NCI-H146 (cell line): ENCODE results near the gene TRIM60.
"Not testable (repeated sequence)": the region's sequence is repeated elsewhere in the genome, so short reads cannot be mapped to it uniquely, and the experiment has no call there.

Source experiments
- DNase-seq: peaks from one replicate; lab custom pipeline; 2025; lab: John Stamatoyannopoulos, UW

The TRIM60 gene

GRCh38 chr4:165031436-165032211 is at the start of gene TRIM60:
TSS of gene TRIM60 (plus strand) at chr4:165031999. CDS start at chr4:165040073, 8,074 bp downstream.
- DNase-seq = no peak

- no peak for DNase-seq
Measured at GRCh38 chr4:164989471-164989870, 42.3 kb upstream of the TRIM60 start.

GRCh38 chr4:164990786-164991185 is 41.0 kb upstream of the TRIM60 start:
- DNase-seq = not testable (repeated sequence)

- not testable (repeated sequence) for DNase-seq
Measured at GRCh38 chr4:164996123-164996522, 35.7 kb upstream of the TRIM60 start.

- no peak for DNase-seq
Measured at GRCh38 chr4:164997324-164997723, 34.5 kb upstream of the TRIM60 start.

GRCh38 chr4:164997941-164998340 is 33.9 kb upstream of the TRIM60 start:
- DNase-seq = no peak

- DNase-seq = not testable (repeated sequence)
Measured at GRCh38 chr4:164998526-164999080, 33.2 kb upstream of the TRIM60 start.

GRCh38 chr4:165001957-165002356 is 29.8 kb upstream of the TRIM60 start:
- not testable (repeated sequence) for DNase-seq

- no peak for DNase-seq
Measured at GRCh38 chr4:165005352-165005925, 26.4 kb upstream of the TRIM60 start.

GRCh38 chr4:165006456-165006855 is 25.3 kb upstream of the TRIM60 start:
- DNase-seq = no peak

GRCh38 chr4:165006886-165007285 is 24.9 kb upstream of the TRIM60 start:
- no peak for DNase-seq

- DNase-seq = no peak
Measured at GRCh38 chr4:165009493-165010227, 22.1 kb upstream of the TRIM60 start.

GRCh38 chr4:165010487-165010886 is 21.3 kb upstream of the TRIM60 start:
- DNase-seq = no peak

GRCh38 chr4:165010991-165011390 is 20.8 kb upstream of the TRIM60 start:
- DNase-seq = no peak

GRCh38 chr4:165011403-165011802 is 20.4 kb upstream of the TRIM60 start:
- DNase-seq = no peak

- DNase-seq = no peak
Measured at GRCh38 chr4:165013691-165014090, 18.1 kb upstream of the TRIM60 start.

GRCh38 chr4:165016971-165017370 is 14.8 kb upstream of the TRIM60 start:
- DNase-seq = no peak

GRCh38 chr4:165019995-165020394 is 11.8 kb upstream of the TRIM60 start:
- not testable (repeated sequence) for DNase-seq

- DNase-seq = not testable (repeated sequence)
Measured at GRCh38 chr4:165025782-165026181, 6.0 kb upstream of the TRIM60 start.

GRCh38 chr4:165027762-165028402 is 3.9 kb upstream of the TRIM60 start:
- no peak for DNase-seq

- DNase-seq = no peak
Measured at GRCh38 chr4:165048170-165048569, 16.4 kb downstream of the TRIM60 start.

- no peak for DNase-seq
Measured at GRCh38 chr4:165052627-165053026, 20.8 kb downstream of the TRIM60 start.
